GM19239 (cell line): ENCODE measurements around the gene FGD5.
A peak's percentile ranks its signal among the peaks of the same experiment; 100 is the strongest.

Experiments used
- DNase-seq: peaks from one replicate; pipeline ENCODE4 v3.0.0; 2011; ENCODE audit warnings: low spot score; ENCODE audit not compliant: insufficient read length
- FAIRE-seq: peaks from 2 replicates; lab custom pipeline; 2011; peaks lifted over from hg19 to GRCh38; lab: Jason Lieb, UNC

Gene FGD5

GRCh38 chr3:14845180-14845579 is 26.4 kb downstream of the FGD5 start:
- FAIRE-seq (no peak), DNase-seq (no peak)

GRCh38 chr3:14845826-14846225 is 27.1 kb downstream of the FGD5 start:
- FAIRE-seq (no peak), DNase-seq (no peak)

- no peak for FAIRE-seq
- DNase-seq, result no peak
These were observed 27.6 kb downstream of the FGD5 start for GRCh38 chr3:14846226-14846880.

- no peak for FAIRE-seq
- peak; percentile 52 for DNase-seq
These were observed 29.1 kb downstream of the FGD5 start for GRCh38 chr3:14847613-14848541.

GRCh38 chr3:14848906-14849305 is 30.1 kb downstream of the FGD5 start:
- no peak for FAIRE-seq

GRCh38 chr3:14849638-14850230 is 31.0 kb downstream of the FGD5 start:
- FAIRE-seq (no peak), DNase-seq (no peak)

More at GRCh38 chr3:14848906-14849305, 30.1 kb downstream of the FGD5 start:
- no peak for DNase-seq

GRCh38 chr3:14852058-14852594 is 33.4 kb downstream of the FGD5 start:
- no peak for DNase-seq
- no peak for FAIRE-seq

GRCh38 chr3:14852717-14853116 is 34.0 kb downstream of the FGD5 start:
- no peak for FAIRE-seq
- no peak for DNase-seq

GRCh38 chr3:14853271-14853951 is 34.6 kb downstream of the FGD5 start:
- FAIRE-seq, result no peak

GRCh38 chr3:14857506-14857905 is 38.7 kb downstream of the FGD5 start:
- no peak for FAIRE-seq
- no peak for DNase-seq

More at GRCh38 chr3:14853271-14853951, 34.6 kb downstream of the FGD5 start:
- no peak for DNase-seq

GRCh38 chr3:14858105-14858504 is 39.3 kb downstream of the FGD5 start:
- no peak for FAIRE-seq

GRCh38 chr3:14859880-14860279 is 41.1 kb downstream of the FGD5 start:
- no peak for DNase-seq
- FAIRE-seq, result no peak

More at GRCh38 chr3:14858105-14858504, 39.3 kb downstream of the FGD5 start:
- DNase-seq, result no peak

GRCh38 chr3:14861031-14861430 is 42.3 kb downstream of the FGD5 start:
- no peak for FAIRE-seq
- DNase-seq, result no peak

GRCh38 chr3:14861446-14862302 is 42.9 kb downstream of the FGD5 start:
- FAIRE-seq (no peak), DNase-seq (no peak)

- no peak for DNase-seq
- FAIRE-seq, result no peak
These were observed 43.5 kb downstream of the FGD5 start for GRCh38 chr3:14862303-14862660.

GRCh38 chr3:14862661-14863230 is 44.0 kb downstream of the FGD5 start:
- FAIRE-seq (no peak), DNase-seq (no peak)

- DNase-seq (no peak), FAIRE-seq (no peak)
These were observed 44.8 kb downstream of the FGD5 start for GRCh38 chr3:14863333-14864100.

GRCh38 chr3:14864131-14864530 is 45.4 kb downstream of the FGD5 start:
- no peak for FAIRE-seq
- no peak for DNase-seq
